ENCODE data around the gene YAF2.
A peak's percentile ranks its signal among the peaks of the same experiment; 100 is the strongest.
"Not testable (repeated sequence)": the region's sequence is repeated elsewhere in the genome, so short reads cannot be mapped to it uniquely, and the experiment has no call there.

The YAF2 gene

DNA sequence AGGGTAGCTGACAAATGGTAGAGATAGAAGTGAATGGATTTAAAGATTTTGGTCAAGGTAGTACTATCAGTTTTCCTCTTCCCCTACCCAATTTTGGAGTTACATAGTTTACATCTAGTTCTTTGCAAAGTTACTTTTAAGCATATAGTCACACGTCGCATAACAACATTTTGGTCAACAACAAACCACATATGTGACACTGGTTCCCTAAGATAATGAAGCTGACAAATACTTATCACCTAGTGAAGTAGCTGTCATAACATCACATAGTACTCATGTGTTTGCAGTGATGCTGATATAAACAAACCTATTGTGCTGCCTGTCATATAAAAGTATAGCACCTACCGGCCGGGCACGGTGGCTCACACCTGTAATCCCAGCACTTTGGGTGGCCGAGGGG lies 45.4 kb downstream of the YAF2 start:
- DNase-seq = no peak

GRCh38 chr12:42192258-42192657 lies 45.8 kb downstream of the YAF2 start:
- no peak for DNase-seq

GRCh38 chr12:42190376-42190775 lies 47.7 kb downstream of the YAF2 start:
- DNase-seq = no peak

- not testable (repeated sequence) for DNase-seq
Observed at GRCh38 chr12:42188275-42188674, 49.8 kb downstream of the YAF2 start.

GRCh38 chr12:42187799-42188198 lies 50.2 kb downstream of the YAF2 start:
- no peak for DNase-seq

- DNase-seq = no peak
Observed at GRCh38 chr12:42186793-42187192, 51.3 kb downstream of the YAF2 start.

DNA sequence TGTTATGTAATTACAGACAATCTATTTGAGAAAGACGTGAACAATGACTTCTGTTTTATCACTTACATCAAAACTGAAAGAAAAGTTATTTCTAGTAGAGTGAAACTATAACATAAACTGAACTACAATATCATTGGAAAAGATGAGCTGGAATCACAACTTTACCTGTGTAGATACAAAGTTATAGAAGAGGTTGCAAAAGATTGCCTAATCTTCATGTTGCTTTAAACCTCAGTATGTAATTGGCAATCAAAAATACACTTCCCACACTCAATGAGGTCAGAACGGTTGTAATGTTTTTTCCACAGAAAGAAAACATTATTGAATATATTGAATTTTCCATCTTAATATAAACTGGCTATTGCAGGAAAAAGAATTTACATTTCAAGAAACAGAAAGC lies 55.7 kb downstream of the YAF2 start:
- no peak for DNase-seq

- no peak for DNase-seq
Observed at GRCh38 chr12:42180990-42181596, 57.0 kb downstream of the YAF2 start.

DNA sequence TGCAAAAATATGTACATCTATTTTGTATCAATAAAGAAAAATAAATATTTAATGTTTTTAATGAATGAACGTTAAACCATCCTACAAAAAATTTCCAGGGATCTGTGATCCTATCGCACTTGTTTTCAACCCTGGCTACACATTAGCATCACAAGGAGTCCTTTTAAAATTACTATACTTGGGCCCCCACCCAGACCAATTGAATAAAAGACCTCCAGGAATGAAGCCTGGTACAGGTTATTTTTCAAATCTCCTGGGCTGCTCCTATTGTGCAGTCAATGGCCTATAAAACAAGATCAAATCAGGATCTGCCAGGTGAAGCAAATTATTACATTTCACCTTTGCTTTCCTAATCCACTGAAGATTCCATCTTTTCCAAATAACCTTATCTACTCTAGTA lies 59.9 kb downstream of the YAF2 start:
- no peak for DNase-seq

DNA sequence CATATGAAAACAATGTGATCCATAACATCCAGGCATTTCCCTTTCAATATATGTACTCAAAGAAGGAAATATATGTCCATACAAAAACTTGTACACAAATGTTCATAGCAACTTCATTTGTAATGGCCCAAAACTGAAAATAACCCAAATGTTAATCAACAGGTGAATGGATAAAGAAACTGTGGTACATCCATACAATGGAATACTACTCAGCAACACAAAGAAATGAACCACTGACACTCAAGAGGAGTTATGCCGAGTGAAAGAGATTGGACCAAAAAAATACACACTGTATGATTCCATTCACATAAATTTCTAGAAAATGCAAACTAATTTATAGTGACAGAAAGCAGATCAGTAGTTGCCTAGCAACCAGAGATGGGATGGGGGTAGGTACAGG lies 63.1 kb downstream of the YAF2 start:
- no peak for DNase-seq

- no peak for DNase-seq
Observed at GRCh38 chr12:42173961-42174521, 64.0 kb downstream of the YAF2 start.

DNA sequence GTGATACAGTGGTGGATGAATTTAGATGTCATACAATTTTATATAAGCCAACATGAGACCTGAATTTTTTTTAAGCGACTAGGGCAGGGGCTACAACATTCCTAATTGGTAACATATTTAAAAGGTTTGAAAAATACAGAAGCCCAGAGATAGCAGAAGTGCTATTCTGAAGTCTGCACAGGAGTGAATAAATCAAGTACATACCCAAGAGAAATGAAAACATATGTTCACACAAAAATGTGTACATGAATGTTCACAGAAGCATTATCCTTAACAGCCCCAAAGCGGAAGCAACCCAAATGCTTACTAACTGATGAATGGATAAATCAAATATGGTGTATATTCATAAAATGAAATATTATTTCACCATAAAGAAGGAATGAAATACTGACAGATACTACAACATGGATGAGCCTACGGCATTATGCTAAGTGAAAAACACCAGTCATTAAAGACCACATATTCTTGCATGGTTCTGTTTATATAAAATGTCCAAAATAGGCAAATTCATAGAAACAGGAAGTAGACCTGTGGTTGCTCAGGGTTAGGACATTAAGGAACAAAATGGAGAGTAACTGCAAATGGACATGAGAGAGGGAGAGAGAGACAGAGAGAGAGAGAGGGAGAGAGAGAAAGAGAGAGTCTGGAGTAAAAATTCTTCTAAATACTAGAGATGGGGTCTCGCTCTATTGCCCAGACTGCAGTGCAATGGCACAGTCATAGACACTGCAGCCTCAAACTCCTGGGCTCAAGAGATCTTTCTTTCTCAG lies 65.4 kb downstream of the YAF2 start:
- no peak for DNase-seq

DNA sequence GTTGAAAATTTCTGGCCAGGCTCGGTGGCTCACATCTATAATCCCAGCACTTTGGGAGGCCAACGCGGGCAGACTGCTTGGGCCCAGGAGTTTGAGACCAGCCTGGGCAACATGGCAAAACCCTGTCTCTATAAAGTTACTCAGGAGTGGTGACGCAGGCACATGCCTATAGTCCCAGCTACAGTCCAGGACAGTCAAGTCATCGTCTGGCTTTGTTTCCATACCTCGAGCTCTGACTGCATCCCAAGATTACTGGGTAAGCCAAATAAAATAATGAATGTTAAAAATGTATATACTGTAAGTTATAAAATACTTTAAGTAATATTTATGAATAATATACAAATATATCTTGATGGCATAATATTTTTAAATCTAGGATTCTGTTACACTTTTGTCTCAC lies 70.3 kb downstream of the YAF2 start:
- no peak for DNase-seq

GRCh38 chr12:42166501-42166900 lies 71.5 kb downstream of the YAF2 start:
- DNase-seq = no peak

DNA sequence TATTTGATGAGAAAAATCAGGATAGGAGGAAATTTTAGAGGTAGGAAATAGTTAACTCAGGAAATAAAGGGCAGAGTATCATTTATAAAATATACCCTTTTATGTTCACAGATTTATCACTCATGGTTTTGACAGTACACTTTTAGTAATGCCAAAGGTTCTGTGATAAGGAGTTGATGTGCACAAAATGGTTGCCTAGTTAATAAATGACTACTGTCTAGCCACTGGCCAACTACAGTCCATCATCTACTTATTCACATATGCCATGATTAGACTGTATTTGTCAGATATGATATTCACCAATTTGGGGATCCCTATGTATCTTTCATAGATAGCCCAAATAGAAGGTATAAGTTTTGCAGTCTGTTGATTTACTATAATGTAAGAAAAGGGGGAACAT lies 74.1 kb downstream of the YAF2 start:
- DNase-seq = no peak

DNA sequence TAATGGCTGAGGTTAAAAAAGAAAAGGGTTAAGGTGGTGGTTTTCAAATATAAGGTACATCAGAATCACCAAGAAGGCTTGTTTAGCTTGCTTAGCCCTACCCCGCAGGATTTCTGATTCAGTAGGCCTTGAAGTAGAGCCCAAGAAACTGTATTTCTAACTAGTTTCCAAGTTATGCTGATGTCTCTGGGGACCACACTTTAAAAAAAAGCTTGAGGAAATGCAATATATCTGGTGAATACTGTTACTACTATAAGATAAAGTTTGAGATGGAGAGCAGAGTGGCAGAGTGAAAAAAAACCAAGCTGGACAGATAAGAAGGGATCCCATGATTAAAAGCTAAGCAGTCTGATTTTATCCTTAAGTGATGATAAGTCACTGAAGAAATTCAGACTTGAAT lies 75.1 kb downstream of the YAF2 start:
- no peak for DNase-seq

- DNase-seq = no peak
Observed at GRCh38 chr12:42162193-42162592, 75.9 kb downstream of the YAF2 start.

GRCh38 chr12:42161529-42161928 lies 76.5 kb downstream of the YAF2 start:
- no peak for DNase-seq

DNA sequence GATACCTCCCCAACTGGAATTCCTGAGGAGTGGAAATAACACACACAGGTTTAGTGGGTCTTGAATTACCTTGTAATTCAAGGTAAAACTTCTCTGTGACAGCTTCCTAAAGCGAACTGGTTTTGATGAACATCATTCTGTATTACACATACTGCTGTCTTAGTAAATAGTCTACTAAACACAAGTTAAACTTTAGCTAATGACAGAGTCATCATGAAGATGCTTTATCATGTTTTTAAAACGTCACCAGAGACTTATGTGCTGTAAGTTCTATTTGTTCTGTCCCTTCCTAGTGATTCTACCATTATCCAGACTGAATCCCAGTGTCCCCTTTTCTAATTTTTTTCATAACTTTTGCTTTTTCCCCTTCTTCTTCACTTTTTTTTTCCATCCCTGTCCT lies 81.8 kb downstream of the YAF2 start:
- DNase-seq = no peak

- no peak for DNase-seq
Observed at GRCh38 chr12:42145552-42146215, 92.4 kb downstream of the YAF2 start.

DNA sequence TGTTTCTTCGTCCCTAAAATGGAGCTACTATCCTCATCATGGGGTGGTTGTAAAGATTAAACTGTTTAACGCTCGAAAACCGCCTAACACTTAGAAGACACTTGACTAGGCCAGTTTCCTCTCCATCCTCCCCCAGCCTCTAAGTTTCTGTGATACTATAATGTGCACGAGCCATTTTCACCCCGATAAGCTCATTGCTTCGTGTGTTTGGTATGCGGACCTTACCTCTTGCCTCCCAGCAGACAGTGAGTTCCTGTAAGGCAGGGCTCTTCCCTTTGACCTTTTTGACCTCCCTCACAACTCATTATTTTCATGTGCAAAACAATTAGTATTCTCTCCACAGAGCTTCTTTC lies 92.9 kb downstream of the YAF2 start:
- no peak for DNase-seq

DNA sequence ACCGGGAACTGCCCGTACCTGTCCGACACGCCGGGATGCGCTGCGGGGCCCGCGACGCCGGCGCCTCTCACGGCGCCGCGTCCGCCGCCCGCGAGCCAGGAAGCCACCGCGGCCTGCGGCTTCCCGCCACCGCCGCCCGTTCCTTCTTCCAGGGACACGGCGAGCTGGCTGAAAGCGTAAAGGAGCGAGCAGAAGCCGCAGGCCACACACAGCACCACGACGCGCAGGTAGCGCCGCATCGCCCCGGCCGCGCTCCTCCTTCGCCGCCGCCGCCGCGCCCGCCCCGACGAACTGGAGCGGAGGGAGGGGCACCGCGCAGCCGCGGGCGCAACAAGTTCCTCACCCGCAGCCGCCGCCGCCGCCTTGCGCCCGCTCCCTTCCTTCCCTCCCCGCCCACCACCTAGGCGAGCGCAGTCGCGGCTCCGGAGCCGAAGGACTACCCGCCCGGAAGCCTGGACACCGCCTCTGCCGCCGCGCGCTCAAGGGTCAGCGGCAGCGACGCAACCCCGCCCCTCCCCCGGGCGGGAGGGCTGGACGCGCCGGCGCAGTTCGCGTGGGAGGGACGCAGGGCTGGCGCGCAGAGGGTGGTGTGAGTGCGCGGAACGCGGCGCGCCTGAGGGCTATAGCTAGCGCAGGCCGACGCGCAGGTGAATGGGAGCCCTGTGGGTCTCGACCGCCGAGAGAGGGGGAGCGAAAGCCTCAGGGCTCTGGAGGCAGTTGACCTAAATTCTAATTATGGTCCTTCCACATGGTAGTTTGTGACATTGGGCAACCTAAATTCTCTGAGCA lies 93.4 kb downstream of the YAF2 start, which contains the start of gene GXYLT1:
Gene GXYLT1, minus strand, starts transcription at position 467 of the 789 bp plus-strand sequence. Its CDS starts 228 bp downstream, at position 239.
- peak; percentile 91 for DNase-seq

GRCh38 chr12:42144158-42144407 lies 94.0 kb downstream of the YAF2 start:
- DNase-seq = no peak

Data from activated CD8-positive, alpha-beta memory T cell treated with anti-CD3 and anti-CD28 coated beads, Interleukin-2, amount 50 U/mL, for 48 hours (primary cell).